Fibroblast of the conjunctiva (primary cell): ENCODE measurements around the gene HTT-AS.
A peak's percentile ranks its signal among the peaks of the same experiment; 100 is the strongest.
"Not testable (repeated sequence)": the region's sequence is repeated elsewhere in the genome, so short reads cannot be mapped to it uniquely, and the experiment has no call there.

Experiments used
- DNase-seq: peaks from one replicate; pipeline ENCODE4 v3.0.0-alpha.2; 2010; ENCODE audit warnings: low read depth

HTT-AS gene

DNA sequence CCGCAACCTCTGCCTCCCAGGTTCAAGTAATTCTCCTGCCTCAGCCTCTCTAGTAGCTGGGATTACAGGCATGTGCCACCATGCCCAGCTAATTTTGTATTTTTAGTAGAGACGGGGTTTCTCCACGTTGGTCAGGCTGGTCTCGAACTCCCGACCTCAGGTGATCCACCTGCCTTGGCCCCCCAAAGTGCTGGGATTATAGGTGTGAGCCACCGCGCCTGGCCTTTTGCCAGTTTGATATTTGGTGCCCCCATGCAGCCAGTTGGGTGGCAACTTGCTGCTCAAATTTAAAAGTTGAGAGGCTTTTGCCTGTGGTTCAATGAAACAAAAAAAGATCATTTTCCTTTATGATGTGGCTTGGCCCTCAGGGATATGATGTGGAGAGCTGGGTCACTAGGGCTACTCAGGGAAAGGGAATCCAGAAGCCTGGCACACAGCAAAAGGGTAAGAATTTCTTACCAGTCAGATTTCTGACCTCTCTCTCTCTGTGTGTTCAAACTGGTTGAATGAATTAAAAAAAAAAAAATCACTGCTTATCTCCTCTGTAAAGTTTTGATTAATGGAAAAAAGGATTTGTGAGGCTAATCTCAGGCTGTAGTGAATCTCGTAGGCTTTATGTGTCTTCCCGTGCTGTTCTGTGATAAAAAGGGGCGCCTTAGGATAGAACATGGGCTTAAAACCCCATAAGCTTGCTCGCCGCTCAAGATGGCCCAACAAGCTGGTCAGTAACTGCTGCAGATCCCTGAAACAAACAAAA lies 23.0 kb downstream of the HTT-AS start:
- DNase-seq: not testable (repeated sequence)

DNA sequence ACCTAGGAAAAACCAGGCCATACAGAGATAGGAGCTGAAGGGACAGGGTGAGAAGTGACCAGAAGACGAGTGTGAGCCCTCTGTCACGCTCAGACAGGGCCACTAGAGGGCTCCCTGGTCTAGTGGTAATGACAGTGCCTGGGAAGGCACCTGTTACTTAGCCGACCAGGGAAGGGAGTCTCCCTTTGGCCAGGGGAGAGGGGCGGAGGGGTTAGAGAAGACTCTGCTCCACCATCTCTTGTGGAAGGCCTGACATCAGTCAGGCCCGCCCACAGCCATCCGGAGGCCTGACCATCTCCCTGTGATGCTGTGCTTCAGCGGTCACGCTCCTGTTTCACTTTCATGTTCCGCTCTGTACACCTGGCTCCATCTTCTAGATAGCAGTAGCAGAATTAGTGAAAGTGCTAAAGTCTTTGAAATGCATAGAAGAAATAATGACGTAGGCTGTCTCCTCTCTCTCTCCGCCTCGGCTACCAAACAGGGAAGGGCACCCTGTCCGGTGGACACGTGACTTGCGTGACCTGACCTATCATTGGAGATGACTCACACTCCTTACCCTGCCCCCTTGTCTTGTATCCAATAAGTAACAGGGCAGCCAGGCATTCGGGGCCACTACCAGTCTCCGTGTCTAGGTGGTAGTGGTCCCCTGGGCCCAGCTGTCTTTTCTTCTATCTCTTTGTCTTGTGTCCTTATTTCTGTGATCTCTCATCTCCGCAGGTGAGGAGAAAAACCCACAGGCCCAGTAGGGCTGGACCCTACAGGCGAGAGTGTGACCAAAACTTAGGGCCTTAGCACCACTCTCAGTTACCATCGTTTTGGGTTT lies 26.7 kb downstream of the HTT-AS start:
- peak; percentile 23 for DNase-seq

GRCh38 chr4:3046623-3047022 lies 27.7 kb downstream of the HTT-AS start:
- no peak for DNase-seq

- no peak for DNase-seq
Measured at GRCh38 chr4:3046162-3046561, 28.2 kb downstream of the HTT-AS start.

GRCh38 chr4:3044870-3045819 lies 29.2 kb downstream of the HTT-AS start:
- no peak for DNase-seq

DNA sequence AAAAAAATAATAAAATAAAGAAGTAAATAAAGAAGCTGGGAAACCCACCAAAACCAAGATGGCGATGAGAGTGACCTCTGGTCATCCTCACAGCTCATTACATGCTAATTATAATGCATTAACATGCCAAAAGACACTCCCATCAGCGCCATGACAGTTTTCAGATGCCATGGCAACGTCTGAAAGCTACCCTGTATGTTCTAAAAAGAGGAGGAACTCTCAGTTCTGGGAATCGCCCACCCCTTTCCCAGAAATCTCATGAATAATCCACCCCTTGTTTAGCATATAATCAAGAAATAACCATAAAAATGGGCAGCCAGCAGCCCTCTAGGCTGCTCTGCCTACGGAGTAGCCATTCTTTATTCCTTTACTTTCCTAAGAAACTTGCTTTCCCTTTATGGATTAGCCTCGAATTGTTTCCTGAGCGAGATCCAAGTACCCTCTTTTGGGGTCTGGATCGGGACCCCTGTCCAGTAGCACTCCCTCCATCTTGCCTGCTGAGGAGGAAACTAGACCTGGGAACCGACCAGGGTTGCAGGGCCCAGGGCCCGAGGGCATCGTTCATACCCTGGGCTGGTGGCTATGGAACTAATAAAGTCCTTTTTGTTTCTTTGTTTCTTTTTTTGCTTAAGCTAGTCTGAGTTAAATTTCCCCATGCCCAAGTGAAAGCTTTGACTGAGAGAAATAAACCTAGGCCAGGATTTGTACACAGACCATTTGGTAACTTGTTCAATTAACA lies 30.9 kb downstream of the HTT-AS start:
- no peak for DNase-seq

DNA sequence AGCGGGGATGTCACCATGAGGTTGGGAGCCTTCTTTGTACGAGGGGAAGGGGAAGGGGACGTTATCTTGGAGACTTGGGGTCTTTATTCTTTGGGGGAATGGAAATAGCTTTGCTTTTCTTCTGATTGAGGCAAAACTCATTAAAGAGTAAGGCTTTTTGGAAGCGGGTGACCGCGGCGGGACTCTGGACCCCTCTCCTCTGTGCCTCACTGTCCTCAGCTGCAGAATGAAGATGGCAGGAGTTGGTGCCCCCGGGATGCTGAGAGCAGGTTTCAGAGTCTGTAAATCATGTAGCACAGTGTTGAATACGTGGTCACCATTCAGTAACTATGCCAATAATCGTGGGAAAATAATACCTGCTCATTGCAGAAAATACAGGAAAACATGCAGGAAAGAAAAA lies 32.1 kb downstream of the HTT-AS start:
- no peak for DNase-seq

GRCh38 chr4:3041192-3042142 lies 32.9 kb downstream of the HTT-AS start:
- DNase-seq: no peak

DNA sequence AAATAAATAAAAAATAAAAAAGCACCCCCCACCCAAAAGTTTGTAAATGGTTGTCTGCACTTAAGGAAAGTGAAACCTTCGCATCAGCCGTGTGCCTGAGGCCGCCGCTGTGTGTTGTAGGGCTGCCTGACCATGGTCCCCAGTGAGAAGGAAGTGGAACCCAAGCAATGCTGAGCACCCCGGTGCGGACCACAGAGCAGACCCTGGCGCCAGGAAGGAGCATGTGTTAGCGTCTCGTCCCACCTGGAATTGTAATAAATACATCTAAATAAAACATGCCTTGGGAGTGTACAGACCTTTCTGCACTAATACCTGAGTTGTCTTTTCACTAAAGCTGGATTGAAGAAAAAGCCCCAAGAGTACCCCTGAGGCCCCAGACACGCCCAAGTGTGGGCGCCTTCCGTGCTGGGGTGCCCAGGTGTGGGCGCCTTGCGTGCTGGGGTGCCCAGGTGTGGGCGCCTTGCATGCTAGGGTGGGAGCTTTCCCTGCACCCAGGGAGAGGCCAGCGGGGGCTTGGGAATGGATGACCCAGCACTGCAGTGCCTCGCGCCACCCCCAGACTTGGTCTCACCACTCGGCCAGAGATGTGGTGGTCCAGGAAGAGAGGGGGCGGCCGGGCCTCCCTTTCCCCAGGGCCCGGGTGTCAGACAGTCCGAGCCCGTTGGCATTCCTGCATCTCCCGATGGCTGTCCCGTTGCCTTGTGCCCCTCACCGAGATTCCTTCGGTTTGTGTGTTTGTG lies 33.7 kb downstream of the HTT-AS start:
- no peak for DNase-seq

- no peak for DNase-seq
Measured at GRCh38 chr4:3039706-3040366, 34.5 kb downstream of the HTT-AS start.

DNA sequence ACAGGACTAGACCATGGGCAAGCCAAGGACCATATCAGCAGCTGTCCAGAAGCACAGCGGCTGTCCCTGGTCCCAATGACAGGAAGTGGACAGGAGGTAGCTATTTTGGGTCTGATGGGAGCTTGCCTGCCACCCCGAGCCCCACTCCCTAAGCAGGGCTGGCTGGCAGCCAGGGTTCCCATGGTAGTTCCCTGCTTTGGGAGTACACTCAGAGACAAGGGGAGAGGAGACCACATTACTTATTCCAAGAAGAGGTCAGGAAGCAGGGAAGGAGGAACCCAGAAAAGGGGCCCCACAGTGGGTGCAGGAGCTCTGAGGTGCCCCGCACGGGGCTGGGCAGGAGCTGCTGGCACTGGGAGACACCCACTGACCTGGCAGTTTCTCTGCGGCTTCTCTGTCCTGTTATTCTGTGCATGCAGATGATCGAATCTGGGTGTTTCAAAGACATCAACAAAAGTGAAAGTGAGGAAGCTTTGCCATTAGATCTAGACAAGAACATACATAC lies 36.3 kb downstream of the HTT-AS start:
- DNase-seq: no peak

- no peak for DNase-seq
Measured at GRCh38 chr4:3036131-3036952, 38.0 kb downstream of the HTT-AS start.

- DNase-seq: no peak
Measured at GRCh38 chr4:3035674-3036073, 38.7 kb downstream of the HTT-AS start.

DNA sequence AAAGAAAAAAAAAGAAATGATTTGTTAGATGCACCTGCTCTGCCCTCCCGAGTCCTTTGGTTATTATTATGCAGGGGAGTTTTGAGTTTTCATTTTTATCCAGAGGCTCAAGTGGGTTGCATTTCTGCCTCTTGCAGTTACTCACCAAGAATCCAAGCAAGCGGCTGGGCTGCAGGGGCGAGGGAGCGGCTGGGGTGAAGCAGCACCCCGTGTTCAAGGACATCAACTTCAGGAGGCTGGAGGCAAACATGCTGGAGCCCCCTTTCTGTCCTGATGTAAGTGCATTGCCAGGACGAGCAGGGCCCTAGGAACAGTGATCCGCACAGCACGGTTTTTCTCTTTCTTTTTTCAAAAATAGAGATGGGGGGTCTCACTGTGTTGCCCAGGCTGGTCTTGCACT lies 39.1 kb downstream of the HTT-AS start:
- DNase-seq: no peak

DNA sequence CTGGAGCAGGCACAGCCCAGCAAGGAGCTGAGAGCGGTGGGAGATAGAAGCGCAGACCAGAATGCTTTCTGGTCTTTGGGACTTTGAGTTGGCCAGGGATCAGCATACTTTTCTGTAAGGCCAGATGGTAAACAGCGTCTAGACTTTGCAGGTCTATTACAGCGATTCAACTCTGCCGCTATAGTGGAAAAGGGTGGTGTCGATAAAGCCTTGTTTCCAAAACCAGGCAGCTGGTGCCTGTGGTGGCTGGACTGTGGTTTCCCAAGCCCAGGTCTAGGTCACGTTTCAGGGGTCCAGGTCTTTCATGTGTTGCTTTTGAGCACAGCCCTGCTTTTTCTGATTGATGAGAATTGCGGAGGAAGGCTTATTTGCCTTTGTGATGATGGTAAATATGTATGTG lies 40.1 kb downstream of the HTT-AS start:
- no peak for DNase-seq

DNA sequence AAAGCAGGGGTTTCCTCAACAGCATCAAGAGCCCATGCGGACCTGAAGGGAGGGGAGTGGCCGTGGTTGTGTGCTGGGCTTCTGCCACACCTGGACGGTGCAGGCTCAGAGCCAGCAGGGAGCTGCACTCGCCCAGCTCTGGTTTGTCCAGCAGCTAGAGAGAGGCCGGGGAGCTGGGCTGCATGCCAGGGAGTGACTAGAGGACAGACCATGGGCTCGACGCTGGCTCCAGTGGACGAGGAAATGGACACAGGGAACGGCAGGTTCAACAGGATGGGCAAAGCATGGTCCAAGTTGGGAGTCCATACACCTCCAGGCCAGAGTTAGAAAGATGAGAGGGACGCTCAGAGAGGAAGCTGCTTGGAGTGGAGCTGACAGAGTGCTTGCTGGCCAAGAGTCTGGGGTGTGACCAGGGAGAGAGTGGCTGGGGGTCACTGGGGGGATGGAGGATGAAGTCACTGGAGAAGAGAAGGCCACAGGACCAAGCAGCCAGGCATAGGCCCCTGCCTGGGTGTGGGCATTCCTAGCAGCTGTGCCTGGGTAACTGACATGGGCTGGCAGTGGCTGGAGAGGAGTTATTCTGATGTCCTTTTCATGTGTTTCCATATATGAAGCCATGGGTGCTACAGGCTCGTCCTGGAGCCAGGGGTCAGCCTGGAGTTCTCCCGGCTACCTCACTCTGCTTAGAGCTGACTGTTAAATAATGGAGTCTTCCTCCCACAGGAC lies 42.8 kb downstream of the HTT-AS start:
- no peak for DNase-seq
